Esophagus mucosa (tissue), 1 donor: Measurements from ENCODE around the gene BCR. TPM values are rescaled to one million over a fixed set of nuclear protein-coding genes. Genes with fewer than 3 reads are reported as not detected.

Experiments used
- ATAC-seq: fragments of 200-7000 bp; cut with Tn5 transposase; one replicate; pipeline ENCODE4 v1.9.1; 2020
- total RNA-seq: library from RNA; stranded (reverse); gene quantifications from one replicate; pipeline ENCODE4 v1.2.4, GENCODE V29; 2023
- donor health status: DM: yes; HTN: yes; CAD: no.

Gene BCR
- total RNA-seq, 1 donor from 2014 or later: 39.7 TPM

DNA sequence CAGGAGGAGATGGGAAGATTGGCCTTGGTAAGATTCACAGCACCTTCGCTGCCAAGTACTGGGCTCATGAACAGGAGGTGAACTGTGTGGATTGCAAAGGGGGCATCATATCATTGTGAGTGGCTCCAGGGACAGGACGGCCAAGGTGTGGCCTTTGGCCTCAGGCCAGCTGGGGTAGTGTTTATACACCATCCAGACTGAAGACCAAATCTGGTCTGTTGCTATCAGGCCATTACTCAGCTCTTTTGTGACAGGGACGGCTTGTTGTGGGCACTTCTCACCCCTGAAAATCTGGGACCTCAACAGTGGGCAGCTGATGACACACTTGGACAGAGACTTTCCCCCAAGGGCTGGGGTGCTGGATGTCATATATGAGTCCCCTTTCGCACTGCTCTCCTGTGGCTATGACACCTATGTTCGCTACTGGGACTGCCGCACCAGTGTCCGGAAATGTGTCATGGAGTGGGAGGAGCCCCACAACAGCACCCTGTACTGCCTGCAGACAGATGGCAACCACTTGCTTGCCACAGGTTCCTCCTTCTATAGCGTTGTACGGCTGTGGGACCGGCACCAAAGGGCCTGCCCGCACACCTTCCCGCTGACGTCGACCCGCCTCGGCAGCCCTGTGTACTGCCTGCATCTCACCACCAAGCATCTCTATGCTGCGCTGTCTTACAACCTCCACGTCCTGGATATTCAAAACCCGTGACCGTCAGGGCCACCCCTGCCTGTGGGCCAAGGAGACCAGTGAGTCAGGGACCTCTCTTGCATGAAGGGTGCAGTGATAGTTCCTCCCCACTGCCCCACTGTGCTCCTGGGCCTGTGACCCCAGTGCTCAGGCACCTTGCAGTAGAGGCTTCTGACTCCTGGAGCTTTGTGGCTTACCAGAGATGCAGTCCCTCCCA, 83.6 kb downstream of the BCR start:
- ATAC-seq: peak; percentile 35

DNA sequence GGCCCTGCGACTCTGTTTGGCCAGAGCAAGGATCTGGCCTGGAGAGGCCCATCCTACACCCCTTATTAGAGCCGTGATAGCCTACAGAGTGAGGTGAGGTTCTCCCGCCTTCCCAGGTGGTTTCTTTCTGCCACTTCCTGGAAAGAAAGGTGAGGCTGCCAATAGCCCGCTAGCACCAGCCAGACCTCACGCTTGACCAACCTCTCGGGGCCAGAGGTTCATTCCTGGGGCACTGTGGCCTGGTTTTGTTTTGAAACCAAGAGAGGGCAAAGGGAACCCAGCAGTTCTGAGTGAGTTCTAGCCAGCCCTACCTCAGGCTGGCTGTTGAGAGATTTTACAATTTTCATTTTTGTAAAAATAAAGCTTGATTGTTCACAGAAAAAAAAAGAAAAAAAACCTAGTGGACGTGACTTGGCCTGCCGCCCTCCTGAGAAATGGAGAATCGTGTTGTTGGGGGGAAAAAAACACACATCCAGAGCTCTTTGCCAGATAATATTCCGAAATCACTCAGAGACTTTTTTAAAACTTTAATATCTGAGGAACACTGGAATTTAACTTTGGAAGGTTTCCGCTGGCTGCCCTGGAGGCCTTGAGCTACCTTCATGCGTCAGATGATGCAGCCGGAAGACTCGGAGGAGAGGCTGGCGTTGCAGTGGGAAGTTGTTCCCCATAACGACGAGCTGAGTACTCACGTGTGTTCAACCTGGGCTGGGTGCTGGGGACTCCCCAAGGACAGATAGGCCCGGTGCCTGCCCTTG, 84.5 kb downstream of the BCR start:
- ATAC-seq: peak; percentile 4

DNA sequence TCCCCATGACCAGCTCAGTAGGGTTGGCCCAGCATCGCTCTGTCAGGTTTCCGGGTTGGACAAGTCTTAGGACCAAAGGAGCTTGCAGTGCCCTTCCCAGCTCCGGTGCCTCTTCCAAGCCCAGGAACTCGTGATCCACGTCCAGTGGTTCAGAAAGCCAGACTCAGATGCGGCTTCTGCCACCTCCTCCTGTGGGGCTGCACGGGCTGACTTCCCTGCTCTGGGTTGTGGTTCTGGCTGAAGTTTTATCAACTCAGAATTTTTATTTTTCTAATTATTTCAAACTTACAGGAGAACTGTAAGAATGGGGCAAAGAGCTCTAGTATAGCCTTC, 85.0 kb downstream of the BCR start:
- no peak for ATAC-seq

DNA sequence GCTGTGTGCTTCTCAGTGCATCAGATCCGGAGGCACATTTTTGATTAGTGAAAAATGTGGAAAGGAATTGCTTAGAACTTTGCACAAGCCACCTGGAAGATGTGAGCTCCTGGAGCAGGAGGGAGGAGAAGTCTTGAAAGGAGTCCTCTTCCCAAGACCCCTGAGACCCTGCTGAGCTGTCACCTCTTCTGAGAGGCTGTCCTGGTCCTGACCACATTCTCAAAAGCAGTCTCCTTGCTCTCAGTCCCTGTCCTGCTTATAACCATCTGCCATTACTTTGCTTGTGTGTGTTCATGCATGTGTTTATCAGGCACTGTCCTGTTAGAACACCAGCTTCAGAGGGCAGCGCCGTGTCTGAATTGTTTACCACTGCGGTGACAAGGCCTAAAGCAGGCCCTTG, 86.5 kb downstream of the BCR start:
- ATAC-seq: no peak

DNA sequence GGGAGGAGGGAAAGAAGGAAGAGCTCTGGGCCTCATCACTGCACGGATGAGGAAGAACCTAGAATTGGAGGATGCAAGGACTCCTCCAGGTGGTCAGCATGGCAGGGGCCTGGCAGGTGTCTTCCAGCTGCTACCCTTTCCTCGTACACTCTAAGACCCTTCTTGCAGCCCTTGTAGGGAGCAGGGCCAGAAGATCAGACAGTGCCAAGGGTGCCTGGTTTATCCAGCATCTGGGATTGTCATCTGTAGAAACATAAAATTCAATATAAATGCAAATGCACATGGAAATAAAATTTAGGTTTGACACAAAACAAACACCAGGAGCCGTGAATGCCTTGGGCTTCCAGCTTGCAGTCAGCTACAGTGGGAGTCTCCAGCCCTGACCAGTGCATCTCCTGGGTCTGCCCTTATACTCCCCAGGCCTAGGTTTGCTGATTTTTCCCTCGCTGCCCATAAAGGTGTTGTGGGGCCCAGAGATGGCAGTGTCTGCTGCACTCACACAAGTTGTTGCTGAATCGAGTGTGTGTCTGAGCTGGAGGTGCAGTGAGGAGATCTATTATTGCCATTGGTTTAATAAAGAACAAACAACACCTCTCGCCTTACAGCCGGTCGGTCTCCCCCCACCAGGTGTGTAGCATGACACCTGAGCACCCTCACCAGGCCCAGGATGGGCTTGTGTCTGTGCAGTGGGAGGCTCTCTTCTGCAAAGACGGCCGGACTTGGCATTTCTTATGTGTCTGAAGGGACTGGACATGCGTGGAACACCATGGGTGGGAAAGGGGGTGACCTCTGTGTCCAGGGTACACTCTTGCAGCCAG, 87.1 kb downstream of the BCR start:
- no peak for ATAC-seq

DNA sequence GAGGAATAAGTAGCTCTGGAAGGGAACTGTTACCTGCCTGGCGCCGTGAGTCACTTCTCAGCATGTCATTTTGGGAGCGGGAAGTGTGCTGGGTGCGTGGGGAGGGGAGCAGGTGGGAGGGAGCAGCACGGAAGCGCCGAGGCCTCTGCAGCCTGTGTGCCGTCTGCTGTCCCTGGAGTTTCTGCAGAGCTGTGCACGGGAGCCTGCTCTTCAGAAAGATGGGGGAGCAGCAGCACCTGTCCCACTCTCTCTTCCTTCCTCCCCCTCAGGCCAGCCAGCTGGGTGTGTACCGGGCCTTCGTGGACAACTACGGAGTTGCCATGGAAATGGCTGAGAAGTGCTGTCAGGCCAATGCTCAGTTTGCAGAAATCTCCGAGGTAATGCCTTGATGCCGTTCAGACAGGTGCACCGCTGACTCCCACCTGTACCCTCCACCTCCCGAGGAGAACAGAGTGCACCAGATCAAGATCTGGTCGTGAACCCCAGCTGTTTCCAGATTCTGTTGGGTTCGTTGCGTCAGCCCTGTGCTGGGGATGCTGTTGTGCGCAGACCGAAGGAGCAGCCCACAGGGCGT, 87.9 kb downstream of the BCR start:
- ATAC-seq: no peak

DNA sequence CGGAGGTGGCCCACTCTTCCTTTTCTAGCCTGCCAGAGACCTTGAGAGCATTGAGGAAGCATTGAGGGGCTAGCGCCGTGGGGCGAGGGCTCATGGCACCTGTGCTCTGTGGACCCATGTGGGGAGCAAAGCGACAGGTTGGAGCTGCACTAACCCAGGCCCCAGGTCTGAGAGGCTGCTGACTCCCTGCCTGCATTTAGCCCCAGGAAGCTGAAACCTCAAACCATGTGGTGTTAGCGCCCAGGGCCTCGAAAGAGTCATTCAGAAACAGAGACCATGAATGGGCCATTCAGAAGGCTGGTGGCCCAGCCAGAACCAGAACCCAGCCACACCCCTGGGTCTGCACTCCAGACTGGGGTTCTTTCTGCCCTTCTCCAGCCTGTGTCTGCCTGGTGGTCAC, 88.6 kb downstream of the BCR start:
- no peak for ATAC-seq

DNA sequence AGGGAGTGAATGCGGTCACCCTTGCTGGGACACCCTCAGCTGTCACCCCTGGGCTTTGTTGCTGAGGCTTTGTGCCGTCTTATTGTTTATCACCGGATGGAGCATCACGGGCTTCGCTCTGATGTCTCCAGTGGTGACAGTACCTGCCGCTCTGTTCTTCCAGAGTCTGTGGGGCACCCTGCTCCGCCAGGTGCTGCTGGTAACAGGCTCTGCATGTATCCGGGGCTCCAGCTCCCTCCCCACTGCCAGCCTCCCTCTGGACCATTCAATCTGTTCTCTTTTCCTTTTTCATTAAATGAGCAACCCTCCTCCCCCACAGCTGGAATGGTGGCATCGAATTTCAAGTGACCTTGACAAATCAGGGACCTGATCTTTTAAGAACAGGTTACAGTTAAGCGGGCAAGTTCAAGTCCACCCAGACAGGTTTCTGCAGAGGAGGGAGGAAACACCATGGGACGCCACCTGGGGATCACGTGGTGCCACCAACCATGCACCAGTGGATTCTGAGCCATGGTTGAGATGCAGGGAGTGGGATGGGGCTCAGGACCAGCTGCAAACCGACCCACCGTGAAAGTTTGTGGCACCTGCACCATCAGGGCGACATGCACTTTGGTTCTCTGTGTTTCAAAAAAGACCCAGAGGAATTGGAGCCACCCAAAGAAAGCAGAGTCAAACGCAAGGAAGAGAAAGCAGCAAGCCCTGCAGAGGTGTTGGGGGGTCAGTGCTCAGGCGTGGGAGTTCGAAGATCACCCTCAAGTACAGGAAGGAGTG, 89.3 kb downstream of the BCR start:
- ATAC-seq: no peak

DNA sequence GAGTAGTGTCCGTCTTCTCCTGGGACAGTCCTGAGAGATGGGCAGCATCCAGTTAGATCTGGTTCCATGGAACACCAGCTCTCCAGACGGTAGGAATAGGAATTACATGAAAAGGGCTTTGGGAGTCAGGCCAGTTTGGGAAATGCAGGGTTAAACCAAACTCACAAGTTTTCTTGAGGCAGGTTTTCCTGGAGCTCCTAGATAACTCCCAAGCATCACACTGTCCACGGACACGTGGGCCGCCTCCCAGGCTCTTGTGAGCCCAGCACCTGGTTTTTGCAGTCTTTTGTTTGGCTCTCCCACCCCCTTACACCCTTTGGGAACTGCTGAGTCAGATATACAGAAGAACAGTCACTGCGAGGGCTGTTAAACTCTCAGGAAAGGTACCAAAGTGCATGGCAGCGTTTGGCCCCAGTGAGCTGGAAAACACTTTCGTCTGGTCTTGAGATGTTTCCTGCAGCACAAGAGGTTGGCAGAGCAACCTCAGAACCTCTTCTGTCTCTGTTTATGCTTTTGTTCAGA, 90.0 kb downstream of the BCR start:
- no peak for ATAC-seq

DNA sequence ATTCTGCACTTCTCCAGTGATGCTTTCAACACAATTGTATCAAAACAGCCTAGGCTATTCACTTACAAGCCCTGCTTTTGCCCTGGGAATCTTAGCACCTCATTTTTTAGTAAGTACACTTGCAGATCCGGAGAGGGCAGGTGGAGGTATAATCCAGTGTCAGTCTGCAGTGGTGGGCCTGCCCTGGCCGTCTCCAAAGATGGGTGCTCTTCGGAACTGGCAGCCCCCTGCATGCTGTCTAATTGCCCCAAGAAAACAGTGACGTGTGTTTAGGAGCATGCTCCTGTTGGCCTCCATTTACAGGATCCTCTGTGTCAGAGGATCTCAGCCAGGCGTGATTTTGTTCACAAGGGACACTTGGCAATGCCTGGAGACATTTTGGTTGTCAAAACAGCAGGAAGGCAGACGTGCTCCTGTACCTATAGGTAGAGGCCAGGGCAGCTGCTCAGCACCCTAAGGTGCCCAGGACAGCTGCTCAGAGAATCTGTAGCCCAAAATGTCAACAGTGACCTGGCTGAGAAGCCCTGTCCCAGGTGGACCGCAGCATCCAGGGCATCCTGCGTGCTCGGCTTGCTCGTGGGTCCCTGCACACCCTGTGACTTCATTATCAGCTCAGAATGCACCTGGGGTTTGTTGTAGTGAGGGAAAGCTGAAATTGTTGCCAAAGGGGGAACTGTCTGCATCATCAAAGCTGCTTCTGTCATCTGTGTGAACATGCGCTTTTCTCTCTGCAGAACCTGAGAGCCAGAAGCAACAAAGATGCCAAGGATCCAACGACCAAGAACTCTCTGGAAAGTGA, 90.7 kb downstream of the BCR start:
- no peak for ATAC-seq

DNA sequence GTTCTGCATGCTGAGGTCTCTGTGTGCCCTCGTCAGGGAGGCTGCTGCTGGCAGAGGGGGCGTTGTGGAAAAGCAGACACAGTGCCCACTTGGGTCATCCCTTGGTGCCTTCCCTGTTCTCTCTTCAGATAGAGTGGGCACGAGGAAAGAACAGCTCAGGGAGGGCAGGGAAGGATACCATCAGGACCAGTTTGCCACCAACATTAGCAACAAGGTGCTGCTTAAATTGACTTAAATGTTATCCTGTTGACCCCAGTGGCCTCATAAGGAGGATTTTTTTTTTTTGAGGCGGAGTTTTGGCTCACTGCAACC, 91.2 kb downstream of the BCR start:
- no peak for ATAC-seq

DNA sequence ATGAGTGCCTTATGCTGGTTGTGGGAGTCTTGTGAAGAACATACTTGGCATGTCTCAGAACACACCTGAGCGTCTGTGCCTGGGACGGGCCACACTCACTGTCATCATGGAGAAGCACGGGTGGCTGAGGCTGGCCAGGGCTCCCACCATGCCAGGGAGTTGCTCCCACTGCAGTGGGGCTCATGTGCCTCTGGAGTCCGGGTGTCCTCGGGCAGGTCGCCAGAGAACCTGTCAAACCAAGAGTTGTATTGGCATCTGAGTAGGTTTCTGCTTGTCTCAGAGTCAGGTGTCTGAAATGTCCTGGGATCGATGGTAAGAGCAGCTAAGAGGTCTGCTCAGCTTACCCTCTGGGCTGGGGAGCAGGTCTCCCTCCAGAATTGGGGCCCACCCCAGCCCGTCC, 92.1 kb downstream of the BCR start:
- no peak for ATAC-seq

DNA sequence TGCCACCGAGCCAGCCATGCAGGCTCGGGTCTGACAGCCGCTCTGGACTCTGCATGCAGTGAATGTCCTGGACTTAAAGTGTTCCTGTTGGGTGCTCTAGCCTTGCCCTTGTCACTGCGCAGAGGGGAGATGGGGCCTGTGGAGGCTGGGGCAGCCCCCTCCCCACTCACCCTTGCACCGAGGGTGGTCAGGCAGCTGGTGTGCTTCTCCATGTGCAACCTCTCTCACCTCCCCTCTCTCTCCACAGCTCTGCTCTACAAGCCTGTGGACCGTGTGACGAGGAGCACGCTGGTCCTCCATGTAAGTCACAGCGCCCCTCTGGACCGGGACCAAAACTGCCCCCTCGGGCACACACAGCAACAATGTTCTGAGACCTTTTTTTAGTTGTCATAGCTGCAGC, 92.5 kb downstream of the BCR start:
- no peak for ATAC-seq

DNA sequence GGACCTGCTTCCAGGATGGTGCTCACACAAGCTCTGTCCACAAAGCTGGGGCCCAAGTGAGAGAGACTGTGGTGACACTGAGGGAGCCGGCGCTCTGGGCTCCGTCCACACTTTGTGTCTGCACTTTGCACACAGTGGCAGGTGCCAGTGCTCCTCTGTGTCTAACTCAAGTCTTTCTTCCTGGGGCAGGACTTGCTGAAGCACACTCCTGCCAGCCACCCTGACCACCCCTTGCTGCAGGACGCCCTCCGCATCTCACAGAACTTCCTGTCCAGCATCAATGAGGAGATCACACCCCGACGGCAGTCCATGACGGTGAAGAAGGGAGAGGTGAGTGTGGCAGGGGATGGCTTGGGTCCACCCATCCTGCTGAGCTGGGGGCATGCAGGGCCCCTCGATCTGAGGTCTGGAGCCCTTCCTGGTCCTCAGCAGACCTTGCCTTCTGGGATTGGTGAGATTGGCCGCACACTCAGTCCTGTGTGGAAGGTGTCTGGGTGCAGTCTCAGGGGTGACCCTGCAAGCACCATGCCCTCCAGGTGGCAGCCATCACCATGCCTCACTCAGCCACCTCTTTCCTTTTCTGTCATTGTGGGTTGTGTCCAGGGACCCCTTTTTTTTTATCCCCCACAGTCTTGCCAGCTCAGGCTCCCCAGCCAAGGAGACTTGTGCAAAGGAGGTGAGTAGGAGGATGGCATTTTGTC, 93.3 kb downstream of the BCR start:
- no peak for ATAC-seq

DNA sequence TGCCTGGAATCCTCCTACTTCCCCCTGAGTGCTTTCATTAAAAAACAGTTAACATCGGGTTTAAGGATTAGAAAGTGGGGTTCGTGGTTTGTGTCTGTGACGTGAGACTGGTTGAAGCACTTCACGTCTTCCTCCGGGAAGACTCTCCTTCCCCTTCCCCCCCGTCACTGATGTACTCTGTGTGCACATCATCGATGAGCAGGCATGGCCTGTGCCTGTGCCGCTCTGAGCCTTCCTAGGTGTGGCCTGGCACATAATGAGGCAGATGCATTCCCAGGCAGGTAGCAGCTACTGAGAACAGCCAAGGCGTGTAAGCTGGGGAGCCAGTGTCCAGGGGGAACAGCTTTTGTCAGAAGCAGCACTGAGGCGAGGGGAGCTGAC, 93.8 kb downstream of the BCR start:
- no peak for ATAC-seq

DNA sequence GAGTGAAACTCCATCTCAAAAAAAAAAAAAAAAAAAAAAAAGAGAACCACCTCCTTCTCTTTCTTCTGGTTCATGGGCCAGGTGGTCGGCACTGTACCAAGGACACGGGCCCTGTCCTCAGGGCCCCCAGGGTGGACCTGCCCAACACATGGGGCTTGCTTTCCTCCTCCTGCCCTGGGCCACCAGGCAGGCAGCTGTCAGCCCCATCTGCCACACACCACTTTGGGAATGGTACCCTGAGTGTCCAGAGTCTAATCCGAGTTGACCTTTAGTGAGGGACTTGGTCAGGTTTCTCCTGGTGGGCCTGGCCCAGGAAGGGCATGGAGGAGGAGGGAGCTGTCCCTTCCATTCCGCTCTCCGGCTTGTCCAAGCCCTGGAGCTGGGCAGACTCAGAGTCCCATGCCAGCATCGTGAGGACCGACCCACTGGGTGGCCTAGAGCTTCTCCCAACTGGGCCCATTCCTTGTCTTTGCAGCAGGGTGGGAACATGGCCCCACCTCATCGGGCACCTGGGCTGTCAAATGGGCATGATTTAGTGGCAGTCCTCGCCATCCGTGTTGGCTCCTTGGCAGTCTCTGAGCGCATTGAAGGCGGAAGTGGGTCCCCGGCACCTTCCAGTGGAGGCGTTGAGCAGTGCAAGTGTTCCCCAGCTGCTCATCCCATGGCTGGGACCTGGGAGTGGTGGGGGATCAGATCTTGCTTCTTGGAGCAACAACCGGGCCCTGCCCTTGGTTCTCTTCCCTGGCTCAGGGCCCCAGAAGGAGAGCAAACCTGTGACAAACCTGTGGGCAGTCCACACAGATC, 94.8 kb downstream of the BCR start:
- ATAC-seq: no peak

DNA sequence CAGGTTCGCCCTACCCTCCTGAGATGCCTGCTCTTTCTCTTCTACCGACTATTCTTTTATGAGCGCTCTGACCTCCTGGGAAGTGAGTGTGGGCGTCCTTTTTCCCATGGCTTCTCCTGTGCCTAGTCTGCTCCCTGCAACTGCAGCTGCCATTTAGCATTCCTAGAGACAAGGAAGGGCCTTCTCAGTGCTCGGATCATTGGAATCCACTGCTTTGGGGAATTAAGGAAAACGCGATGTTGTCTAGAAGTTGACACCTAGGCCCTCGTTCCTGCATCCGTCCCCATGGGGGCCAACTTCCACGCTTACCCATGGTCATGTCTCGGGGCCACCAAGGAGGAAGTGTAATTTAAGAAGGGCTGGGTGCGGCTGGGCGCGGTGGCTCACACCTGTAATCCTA, 95.4 kb downstream of the BCR start:
- no peak for ATAC-seq

DNA sequence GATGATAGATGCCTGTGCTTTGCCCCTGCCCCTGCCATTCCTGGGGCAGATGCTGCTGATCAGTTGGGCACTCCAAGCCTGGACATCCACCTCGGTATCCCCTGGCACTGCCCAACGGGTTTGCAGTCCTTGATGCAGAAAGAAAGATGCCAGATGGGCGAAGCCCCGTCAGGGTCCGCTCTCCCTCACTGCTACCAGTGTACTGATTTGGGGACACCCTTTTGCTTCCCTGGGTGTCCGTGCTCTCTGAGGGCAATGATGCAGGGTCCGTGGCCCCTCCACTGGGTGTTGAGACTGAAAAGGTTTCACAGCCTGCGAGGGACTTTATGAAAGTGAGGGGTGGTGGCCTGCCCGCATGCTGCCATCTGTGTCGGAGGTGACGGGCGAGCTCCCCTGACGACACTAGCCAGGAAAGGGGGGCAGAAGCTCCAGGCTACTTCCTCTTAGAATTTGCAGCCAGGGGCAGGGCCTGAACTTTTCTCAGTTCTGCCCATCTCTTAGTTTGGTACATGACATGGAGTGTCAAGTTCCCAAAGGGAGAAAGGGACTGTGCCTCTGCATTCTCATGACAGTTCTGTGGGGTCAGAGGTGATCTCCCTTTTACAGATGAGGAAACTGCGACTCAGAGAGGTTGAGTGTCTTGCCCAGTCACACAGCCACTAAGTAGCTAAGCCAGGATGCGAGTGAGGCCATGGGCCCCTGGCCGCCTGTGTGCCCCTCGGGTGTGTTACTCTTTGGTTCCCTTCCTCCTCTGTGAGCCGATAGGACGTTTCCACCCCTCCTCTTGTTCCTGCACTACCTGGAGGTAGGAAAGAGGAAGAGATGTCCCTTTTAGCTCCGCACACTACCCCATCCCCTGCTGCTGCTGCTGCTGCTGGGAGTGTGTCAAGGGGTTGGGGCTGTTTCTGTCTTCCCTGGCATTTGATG, 96.6 kb downstream of the BCR start:
- ATAC-seq: no peak
